NCI-H1417 (cell line): ENCODE data around the gene ILK.

Experiments used
- DNase-seq, 3 experiments: peaks; one replicate each; lab custom pipeline; 2025; lab: John Stamatoyannopoulos, UW

Gene ILK

DNA sequence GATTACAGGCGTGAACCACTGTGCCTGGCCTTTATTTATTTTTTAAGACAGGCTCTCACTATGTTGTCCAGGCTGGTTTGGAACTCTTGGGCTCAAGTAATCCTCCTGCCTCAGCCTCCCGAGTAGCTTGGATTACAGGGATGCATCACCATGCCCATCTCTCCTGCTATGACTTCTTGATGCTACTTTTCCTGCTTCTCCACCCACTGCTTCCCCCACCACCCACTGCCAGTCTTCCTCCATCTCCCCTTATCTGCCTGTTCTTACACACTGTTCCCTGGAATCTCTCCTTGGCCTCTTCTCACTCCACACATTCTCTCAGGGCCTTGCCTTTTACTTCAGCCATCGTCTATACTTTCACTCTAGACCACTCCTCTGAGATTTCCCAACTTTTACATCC is 32.9 kb downstream of the ILK start:
- DNase-seq = no peak

DNA sequence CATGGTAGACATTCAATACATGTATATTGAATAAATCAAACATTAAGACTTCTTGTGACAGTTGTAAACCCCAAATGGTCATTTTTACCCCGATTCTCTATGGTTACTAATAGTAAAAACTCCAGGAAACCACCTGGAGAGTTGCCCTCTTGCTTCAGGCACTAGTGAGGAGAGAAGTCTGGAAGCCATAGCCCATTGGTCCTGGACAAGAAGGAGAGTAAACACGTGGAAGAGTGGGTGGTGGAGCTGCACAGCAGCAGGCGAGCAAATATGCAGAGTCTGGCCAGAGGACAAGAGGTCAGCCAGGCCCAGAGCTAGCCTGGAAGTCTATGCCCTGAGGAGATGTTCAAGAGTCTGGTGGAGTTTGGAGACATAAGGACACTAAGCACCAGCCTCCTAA is 34.3 kb downstream of the ILK start:
- DNase-seq = no peak

DNA sequence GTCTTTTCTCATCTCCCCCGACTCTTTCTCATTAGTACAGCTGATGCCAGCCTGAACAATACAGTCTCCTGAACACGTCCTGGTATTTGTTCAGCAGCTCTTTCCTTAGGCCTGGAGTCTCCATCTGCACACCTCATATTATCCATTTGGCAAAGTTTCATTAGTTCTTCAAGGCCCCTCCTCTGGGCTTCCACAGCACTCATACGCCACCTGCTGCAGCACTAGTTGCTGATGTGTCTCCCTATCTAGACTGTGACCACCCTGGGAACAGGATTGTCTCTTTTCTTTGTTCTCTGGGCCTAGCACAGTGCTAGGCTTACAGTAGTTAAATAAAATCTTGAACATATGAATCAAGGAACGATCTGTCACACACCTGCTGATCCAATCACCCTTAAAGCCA is 34.9 kb downstream of the ILK start:
- DNase-seq = no peak

DNA sequence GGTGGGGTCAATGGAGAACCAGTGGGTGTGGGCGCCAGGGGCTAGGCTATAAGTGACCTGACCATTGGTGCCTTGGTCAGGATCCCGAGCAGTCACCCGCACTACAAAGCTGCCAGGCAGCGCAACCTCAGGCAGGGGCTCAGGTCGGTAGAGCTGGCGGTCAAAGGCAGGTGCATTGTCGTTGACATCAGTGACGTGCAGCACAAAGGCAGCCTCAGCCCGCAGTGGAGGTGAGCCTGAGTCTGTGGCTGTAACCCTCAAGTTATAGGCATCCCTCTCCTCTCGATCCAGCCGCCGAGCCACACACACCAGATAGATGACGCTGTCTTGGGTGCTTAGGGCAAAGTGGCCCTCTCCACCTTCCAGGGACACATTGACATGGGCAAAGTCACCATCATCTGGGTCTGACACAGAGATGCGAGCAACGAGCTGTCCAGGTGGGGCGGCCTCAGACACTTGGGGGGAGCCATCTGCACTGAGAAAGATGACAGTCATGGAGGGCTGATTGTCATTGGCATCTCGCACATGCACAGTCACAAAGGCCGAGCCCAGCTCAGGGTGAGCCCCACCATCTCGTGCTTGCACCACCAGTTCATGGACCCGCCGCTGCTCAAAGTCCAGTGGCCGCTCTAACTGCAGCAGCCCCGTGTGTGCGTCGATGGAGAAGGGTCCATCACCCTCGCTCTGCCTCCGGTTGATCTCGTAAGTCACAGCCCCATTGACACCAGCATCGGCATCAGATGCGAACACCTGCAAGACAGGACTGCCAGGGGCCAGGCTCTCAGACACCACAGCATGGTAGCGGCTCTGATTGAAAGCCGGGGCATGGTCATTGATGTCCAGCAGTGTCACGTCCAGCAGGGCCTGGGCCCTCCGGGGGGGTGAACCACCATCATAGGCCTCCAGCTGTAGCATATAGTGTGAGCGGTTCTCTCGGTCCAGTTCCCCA is 36.7 kb downstream of the ILK start:
- DNase-seq = no peak

DNA sequence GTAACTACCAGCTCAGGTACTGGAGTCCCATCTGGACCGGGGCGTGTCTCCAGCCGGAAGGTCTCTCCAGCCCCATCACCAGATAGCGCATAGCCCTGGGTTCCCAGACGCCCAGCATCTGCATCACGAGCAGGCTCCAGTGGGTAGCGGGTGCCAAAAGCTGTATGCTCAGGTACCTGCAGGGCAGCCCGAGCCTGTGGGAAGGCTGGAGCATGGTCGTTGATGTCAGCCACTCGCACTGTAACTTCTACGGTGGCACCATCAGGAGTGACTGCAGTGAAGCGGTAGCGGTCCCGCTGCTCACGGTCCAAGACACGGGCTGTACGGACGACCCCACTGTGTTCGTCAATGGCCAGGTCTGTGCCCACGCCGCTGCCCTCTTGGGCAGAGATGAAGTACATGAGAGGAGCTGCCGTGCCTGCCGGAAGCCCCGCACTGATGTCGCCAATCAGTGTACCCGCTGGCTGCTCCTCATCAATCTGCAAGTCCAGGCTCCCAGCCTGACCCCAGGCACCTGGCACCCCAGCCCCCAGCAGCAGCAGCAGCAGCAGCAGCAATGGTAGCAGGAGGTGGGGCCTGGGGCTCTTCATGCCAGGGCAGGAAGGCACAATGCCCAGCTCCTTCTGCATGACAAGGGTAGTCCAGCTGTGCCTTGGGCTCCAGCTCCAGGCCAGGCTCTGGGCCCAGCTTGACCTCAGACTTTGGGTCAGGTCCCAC is 37.6 kb downstream of the ILK start:
- no peak for DNase-seq

DNA sequence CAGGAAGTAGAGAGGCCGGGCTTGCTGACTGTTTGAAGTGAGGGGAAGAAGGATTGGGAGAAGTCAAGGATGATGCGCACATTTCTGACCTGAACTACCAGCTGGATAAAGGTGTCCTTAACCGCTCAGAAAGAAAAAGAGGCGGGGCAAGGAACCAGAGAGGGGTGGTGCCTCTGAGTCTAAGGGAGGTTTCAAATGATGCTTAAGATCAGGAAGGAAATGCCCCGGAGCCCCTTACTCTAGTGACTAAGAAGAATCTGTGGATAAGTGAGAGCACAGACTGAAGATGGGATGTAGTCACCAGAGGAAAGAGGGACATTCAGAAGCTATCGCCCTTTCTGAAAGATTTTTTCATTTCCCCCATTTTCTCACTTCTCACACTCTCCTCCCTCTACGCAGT is 39.4 kb downstream of the ILK start:
- no peak for DNase-seq

DNA sequence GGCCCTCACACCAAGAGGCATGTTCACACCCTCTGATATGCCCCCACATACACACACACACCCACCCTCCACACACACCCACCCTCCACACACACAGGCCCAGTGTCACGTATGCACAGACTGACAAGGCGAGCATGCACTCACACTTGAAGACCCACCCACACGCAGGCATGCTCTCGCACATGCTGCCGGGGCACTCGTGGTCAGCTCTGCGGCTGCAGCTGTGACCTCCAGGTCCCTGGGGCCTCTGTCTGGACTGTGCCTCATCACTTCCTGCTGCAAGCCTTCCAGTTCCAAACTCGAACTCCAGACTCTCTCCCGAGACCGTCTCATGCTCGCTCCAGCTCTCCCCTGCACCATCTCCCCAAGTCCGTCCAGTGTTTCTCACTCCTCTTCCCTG is 42.5 kb downstream of the ILK start:
- DNase-seq = no peak

DNA sequence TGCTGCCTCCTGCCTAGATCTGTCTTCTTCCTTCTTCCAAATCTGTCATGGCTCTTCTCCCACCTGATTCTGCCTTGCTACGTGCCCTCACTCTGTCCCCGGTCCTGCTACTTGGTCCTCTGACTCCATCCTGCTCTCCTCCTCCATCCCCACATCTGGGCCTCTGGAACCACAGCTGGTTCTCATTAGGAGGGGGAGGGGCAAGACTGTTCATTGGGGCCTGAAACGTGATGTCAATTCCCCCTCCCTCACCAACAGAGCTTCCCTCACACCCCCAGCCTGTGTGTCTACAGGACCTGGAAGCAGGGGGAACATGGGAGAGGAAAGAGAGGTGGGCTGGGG is 43.0 kb downstream of the ILK start:
- no peak for DNase-seq

DNA sequence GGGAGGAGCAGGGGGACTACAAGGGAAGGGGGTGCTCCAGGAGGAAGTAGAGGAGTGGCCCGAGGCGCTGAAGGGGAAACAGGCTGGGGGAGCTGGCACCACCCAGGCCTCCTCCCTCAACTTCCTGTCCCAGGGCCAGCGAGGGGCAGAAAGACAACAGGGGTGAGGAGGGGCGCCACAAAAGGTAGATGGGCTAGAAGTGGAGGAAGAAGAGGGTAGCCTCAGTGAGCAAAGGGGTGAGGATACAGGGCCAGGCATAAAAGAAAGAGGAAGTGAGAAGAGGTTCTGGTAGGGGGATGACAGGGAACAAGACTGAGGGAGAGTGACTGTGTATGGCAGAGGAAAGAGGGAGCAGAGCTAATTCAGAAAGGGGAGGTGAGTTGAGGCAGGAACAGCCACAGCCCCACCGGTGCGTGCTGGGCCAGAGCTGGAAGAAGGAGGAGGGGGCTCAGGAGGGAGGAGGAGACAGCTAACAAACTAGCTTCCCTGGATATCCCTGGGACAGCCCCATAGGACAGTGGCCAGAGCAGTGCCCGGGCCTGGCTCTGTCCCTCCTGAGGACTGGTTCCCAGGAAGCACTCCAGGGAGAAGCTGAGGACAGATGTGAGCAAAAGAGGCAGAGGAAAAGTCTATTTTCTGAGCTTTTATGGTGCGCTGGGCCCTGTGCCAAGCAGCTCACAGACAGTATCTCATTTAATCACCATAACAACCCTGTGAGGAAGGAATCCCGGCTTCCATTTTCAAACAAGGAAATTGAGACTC is 43.5 kb downstream of the ILK start:
- DNase-seq = no peak

DNA sequence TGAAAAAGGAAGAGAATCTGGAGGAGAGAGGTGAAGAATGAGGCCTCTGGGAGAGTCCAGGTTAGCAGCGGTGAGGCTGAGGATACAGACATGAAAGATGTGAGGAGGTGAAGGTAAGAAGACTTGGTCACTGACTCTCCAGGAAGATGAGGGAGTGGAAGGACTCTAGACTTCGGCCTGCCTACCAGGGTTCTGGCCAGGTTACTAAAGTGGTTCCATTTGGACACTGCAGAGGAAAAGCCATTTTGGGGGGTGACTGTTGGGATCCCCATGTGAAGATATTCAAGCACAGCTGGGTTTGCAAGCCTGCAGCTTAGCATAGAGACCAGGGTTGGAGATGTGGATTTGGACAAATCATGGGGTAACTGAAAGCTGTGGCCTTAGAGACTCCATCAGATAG is 44.3 kb downstream of the ILK start:
- no peak for DNase-seq

DNA sequence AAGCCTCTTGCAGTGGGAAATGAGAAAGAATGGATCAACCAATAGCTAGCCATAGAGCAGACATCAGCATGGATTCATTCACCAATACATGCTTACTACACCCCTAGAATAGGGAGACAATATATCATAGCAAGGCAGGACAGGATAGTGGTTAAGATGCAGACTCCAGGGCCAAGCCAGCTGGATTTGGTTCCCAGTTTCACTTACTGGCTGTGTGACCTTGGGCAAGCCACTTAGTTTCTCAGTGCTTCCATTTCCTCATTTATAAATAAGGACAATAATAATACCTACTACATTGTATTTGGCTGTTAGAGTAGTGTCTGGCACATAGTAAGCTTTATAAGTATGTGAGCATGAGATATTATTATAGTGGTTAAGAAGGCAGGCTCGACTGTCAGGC is 44.9 kb downstream of the ILK start:
- no peak for DNase-seq

DNA sequence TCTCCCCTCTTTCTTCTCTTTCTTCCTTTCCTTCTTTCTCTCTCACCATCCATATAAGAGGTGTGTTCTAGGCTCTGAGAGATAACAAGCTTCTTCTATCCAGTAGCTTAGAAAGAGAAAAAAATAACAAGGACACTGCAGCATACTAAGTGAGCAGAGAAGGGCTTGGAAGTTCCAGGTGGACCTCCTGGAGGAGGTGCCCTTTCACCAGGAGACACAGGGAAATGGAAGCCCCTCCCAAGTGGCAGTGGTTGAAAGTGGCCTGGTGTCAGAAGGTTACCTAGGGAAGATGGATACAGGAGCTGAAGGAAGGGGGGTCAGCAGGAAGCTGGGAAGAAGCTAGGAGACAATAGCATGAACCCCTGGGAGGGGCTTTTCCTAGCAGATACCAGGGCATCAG is 46.5 kb downstream of the ILK start:
- no peak for DNase-seq

DNA sequence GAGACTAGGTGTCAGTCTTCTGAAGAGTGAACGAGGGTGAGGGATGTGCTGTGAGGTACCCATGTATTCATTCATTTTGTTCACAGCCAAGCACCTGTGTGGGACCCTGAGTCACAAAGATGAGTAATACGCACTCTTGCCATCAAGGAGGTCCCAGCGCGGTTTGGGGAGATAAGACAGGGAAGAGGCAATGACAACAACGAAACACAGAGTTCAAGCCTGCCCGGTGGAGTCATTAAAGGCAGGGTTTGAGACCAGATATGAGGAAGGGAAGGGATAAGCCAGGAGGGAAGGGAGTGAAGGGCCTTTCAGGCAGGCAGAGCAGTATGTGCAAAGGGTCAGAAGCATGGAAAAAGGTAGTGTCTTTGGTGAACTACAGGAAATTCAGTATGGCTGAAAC is 47.4 kb downstream of the ILK start:
- DNase-seq = no peak

DNA sequence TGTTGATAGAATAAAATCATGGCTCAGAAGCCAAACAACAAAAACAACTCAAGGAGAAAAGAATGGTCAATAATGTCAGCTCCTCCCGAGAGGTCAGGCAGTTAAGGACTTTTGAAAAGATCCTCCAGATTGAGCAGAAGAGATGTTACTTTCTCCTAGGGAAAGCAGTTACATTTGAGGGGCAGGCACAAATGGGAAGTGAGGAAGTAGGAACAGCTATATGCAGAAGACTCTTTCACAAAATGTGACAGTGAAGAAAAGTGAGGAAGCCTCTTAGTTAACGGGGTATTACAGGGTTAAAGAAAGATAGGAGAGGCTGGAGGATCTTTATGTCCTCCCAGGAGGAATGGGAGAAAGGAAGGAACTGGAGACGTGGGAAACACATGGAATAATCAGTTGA is 48.6 kb downstream of the ILK start:
- DNase-seq = no peak

DNA sequence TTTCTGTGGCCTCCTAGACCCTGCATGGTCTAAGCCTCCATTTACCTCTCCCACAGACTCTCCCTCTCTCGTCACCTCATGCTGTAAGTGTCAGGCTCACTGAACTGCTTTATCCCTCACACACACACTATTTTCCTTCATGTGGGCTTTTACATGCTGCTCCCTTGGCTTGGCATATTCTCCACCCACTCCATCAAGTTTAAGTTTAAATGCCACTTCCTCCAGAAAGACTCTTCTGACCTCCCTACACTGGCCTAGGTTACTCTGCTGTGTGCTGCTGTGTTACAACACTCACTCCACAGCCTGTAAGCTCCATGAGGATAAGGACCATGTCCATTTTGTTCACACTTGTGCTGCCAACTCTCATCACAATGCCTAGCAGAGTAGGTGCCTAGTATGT is 49.5 kb downstream of the ILK start:
- DNase-seq = no peak

DNA sequence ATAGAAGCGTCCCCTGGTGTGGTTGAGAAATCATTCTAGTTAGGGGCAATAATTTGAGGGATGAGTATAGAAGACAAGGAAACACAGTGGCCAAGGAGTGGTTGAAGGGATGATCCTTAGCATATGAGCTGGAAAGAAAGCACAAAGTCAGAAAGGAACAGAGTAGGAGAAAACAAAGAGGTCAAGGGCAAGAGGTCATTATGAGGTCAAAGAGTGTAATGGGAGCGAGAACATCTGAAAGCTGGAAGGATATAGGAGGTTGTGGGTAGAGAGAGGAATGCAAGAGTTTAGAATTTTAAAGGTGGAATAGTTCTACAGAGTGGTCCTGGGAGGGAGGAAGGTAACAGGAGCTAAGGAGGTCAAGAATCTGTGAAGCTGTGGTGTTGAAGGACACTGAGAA is 50.1 kb downstream of the ILK start:
- no peak for DNase-seq

DNA sequence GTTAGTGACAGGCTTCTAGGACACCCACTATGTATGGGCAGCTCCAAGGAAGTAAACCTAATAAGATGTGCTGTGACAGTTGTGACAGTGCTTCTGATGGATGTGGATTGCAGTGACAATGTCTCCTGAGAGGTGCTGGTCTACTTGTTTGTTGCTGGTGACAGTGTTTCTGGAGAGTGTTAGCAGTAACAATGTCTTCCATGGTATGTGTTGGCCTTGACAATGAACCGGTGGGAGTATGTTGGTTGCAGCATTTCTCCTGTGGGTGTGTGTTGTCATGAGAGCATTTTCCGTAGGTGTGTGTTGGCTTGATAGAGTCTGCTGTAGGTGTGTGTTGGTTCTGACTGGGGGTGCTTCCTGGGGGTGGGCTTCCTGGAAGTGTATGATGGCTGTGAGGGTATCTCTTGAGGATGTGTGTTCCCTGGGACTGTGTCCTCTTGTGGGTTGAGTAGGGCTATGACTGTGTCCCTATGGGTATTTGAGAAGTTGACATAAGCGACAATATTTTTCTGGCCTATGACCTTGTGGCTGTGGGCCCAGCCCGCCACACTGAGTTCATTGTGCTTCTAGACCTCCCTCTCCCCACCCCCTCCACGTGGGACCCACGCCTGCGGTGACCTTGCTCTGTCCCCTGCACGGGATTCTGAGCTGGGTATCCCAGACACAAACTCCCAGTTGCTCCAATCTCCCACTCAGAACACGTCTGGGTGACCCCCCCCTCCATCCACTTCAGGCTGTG is 50.9 kb downstream of the ILK start:
- no peak for DNase-seq

DNA sequence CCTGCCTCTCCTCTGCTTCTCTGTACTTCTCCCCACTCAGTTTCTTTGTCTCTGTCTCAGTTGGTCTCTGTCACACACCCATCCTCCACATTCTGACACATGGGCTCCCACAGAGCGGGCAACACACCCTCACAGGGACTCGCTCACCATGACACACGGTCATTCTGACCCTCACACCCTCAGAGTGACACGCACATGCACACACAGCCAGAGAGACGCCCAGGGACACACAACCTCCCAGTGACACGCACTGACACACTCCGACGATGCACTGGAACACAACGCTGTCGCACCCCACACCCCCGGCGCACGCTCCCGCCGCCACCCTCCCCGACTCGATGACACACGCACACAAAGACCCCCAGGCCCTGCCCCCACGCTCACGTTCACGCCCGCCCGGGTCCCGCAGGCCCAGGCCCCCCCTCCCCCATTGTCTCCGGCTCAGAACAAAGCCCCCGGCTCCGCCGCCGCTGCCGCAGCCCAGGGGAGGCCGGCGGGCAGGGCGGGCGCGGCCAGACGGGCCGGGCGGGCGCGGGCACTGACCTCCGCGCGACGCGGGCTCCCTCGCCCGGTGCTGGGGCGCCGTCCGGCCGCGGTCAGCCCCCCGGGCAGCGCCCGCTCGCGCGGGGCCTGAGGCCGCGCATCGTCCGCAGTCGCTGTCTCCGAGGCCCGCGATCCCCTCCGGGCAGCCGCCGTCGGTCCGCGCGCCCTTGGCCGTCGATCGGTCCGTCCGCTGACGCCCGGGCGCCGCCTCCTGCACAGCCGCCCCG is 51.6 kb downstream of the ILK start:
- peak in 2 of 3 experiments; percentile 54 to 60 for DNase-seq

DNA sequence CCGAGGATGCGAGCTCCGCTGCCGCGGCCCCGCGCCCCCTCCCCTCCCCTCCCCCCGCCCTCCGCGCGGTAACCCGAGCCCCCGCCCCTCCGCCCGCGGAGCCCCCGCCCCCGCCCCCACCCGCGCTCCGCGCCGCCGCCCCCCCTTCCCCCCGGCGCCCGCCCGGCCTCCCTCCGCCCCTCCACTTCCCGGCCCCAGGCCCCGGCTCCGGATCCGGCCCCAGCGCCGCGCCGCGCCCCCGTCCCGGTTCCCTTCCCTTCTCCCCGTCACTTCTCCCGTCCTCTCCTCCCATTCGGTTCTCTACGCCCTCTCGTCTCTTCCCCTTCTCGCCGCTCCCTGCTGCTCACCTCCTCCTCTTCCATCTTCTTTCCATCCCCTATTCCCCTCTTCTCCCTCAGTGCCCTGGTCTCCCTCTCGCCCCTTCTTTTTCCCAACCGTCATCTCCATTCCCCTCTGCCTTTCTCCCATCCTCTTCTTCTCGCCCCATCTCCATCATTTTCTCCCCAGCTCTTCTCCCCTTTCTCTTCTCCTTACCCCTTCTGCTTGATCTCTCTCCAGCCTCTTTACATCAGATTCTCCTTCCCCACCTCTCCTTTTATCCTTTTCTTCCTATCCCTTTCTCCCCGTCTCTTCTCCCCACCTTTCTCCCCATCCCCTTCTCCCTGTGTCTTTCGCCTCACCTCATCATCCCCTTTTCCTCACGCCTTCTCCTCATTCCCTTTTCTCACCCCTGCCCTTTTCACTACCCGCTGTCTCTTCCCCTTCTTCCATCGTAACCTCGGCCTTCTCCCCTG is 52.4 kb downstream of the ILK start, which contains the start of gene DCHS1:
TSS of gene DCHS1 (minus strand) at position 20 of the 794 bp plus-strand sequence. CDS start 14,196 bp downstream, outside the sequence.
- DNase-seq = peak in 2 of 3 experiments; percentile 46 to 54

DNA sequence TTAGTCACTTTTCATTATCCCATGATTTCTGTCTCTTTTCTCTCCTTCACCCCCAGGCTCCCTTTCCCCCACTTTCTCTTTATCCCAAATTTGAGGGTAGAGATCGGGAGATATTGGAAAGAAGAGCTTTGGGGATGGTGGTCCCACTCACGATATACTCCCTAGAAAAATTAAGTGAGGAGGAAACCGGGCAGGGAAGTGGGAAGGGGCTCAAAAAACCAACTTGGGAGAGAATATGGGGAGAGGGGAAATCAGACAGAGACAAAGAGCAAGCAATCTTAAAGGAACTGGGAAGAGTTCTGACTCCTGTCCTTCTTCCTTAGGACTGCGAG is 53.0 kb downstream of the ILK start:
- no peak for DNase-seq
